ENCODE data around the gene FBXO31.

FBXO31 gene

GRCh38 chr16:87306516-87306915, 77.1 kb downstream of the FBXO31 start:
- Histone ChIP-seq H3K9ac (ENCODE audit: low read length) (no peak overlapping the region), H3K79me2 (ENCODE audit: insufficient read depth, low read length) (no peaks in the 10 kb centered on the region), H3K4me3 (ENCODE audit: low read depth, low read length, poor library complexity, severe bottlenecking) (no peak overlapping the region), H3K27ac (ENCODE audit: low read depth, low read length, poor library complexity, severe bottlenecking) (no peak overlapping the region), H3K4me1 (ENCODE audit: insufficient read depth, low read length, severe bottlenecking) (no peaks in the 10 kb centered on the region), H3K4me2 (ENCODE audit: low read length) (no peak overlapping the region), H3K9me3 (ENCODE audit: low read length) (no peaks in the 10 kb centered on the region), H4K20me1 (ENCODE audit: insufficient read depth, low read length) (no peaks in the 10 kb centered on the region), H3K27me3 (ENCODE audit: insufficient read depth, low read length) (no peaks in the 10 kb centered on the region), H3F3A (ENCODE audit: insufficient read depth, low read length) (no peaks in the 10 kb centered on the region), H2AFZ (ENCODE audit: low read length) (no peak overlapping the region), H3K36me3 (ENCODE audit: insufficient read depth, low read length) (no peaks in the 10 kb centered on the region), H3K9me2 (ENCODE audit: low read depth, low read length) (no peaks in the 10 kb centered on the region)
- TF ChIP-seq CTCF (IDR thresholded peaks at IDR 0.05; ENCODE audit: low read length) (no peak), EZH2 (IDR thresholded peaks at IDR 0.05; ENCODE audit: borderline replicate concordance, low read length) (no peak)

DNA sequence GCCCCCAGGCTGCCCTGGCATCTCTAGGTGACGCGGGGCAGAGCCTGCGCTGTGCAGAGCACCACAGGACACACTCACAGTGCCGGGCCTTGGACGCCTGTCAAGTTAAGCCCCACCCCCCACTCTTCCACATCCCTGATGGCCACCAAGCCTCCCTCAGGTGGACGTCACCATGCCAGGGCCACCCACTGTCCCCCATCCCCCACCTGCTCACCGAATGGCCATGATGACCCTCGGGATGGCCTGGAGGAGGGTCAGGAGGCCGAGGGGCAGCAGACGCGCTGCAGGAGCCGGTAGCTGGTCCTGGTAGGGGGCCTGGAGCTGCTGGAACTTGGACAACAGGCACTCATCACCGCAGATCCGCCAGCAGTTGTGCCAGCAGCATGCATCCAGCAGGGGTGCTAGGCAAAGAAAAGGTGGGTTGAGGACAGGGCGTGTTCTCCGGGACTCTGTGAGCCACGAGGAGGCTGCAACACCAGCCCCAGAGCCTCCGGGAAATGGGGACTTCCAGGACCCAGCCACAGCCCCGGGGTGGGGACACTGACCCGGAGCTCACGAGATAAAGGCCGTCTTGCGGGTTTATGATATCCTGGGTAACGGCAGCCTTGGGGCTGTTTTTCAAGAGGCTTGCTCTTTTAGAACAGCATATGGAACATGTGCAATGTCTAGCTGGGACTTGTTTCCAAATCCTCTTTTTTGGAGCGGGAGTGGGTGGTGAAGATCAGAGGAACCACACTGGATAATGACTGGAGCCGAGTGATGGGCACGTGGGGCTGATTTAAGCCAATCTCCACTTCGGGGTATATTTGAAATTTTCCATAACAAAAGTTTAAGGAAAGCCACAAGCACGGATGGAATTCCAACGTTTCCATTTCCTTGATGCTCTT, 77.8 kb downstream of the FBXO31 start:
- no peaks in the 10 kb centered on the region for H3K4me1 ChIP-seq (ENCODE audit: insufficient read depth, low read length, severe bottlenecking)
- no peaks in the 10 kb centered on the region for H3K27me3 ChIP-seq (ENCODE audit: insufficient read depth, low read length)
- H3K4me2 ChIP-seq (ENCODE audit: low read length), result no peak overlapping the region
- no peaks in the 10 kb centered on the region for H3K9me3 ChIP-seq (ENCODE audit: low read length)
- H4K20me1 ChIP-seq (ENCODE audit: insufficient read depth, low read length), result no peaks in the 10 kb centered on the region
- no peaks in the 10 kb centered on the region for H3K9me2 ChIP-seq (ENCODE audit: low read depth, low read length)
- H2AFZ ChIP-seq (ENCODE audit: low read length), result no peak overlapping the region
- no peak overlapping the region for H3K27ac ChIP-seq (ENCODE audit: low read depth, low read length, poor library complexity, severe bottlenecking)
- no peaks in the 10 kb centered on the region for H3K36me3 ChIP-seq (ENCODE audit: insufficient read depth, low read length)
- H3F3A ChIP-seq (ENCODE audit: insufficient read depth, low read length), result no peaks in the 10 kb centered on the region
- no peak overlapping the region for H3K4me3 ChIP-seq (ENCODE audit: low read depth, low read length, poor library complexity, severe bottlenecking)
- no peak overlapping the region for H3K9ac ChIP-seq (ENCODE audit: low read length)
- TF ChIP-seq CTCF (IDR thresholded peaks at IDR 0.05; ENCODE audit: low read length) (no peak), EZH2 (IDR thresholded peaks at IDR 0.05; ENCODE audit: borderline replicate concordance, low read length) (no peak)
- H3K79me2 ChIP-seq (ENCODE audit: insufficient read depth, low read length), result no peaks in the 10 kb centered on the region

DNA sequence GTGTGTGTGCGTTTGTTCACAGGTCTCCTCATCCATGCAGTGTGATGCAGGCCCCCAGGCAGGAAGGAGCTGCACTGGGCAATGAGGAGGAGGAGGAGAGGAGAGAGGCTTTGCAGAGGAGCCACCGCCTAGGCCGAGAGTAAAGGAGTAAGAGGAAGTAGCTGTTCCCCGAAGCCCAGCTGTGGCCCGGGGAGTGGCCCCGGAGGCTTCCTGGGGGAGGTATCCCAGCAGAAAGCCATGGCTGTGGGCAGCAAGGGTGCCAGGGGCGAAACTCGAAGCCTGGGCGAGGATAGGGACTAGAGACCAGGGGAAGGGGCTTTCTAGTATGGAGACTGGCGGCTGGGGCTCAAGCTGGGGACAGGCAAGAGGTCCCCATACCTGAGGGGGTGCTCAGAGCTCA, 78.6 kb downstream of the FBXO31 start:
- no peak overlapping the region for H3K4me2 ChIP-seq (ENCODE audit: low read length)
- H3K9me2 ChIP-seq (ENCODE audit: low read depth, low read length), result no peaks in the 10 kb centered on the region
- no peak overlapping the region for H3K9ac ChIP-seq (ENCODE audit: low read length)
- no peaks in the 10 kb centered on the region for H4K20me1 ChIP-seq (ENCODE audit: insufficient read depth, low read length)
- no peaks in the 10 kb centered on the region for H3K79me2 ChIP-seq (ENCODE audit: insufficient read depth, low read length)
- no peaks in the 10 kb centered on the region for H3K9me3 ChIP-seq (ENCODE audit: low read length)
- TF ChIP-seq CTCF (IDR thresholded peaks at IDR 0.05; ENCODE audit: low read length) (no peak), EZH2 (IDR thresholded peaks at IDR 0.05; ENCODE audit: borderline replicate concordance, low read length) (no peak)
- no peaks in the 10 kb centered on the region for H3K27me3 ChIP-seq (ENCODE audit: insufficient read depth, low read length)
- no peaks in the 10 kb centered on the region for H3F3A ChIP-seq (ENCODE audit: insufficient read depth, low read length)
- no peaks in the 10 kb centered on the region for H3K36me3 ChIP-seq (ENCODE audit: insufficient read depth, low read length)
- H3K27ac ChIP-seq (ENCODE audit: low read depth, low read length, poor library complexity, severe bottlenecking), result no peak overlapping the region
- H3K4me3 ChIP-seq (ENCODE audit: low read depth, low read length, poor library complexity, severe bottlenecking), result no peak overlapping the region
- H2AFZ ChIP-seq (ENCODE audit: low read length), result no peak overlapping the region
- no peaks in the 10 kb centered on the region for H3K4me1 ChIP-seq (ENCODE audit: insufficient read depth, low read length, severe bottlenecking)
